Measurements from ENCODE around the gene SEPTIN10. TPM values are rescaled to one million over a fixed set of nuclear protein-coding genes. Genes with fewer than 3 reads are reported as not detected.
"Not testable (repeated sequence)": the region's sequence is repeated elsewhere in the genome, so short reads cannot be mapped to it uniquely, and the experiment has no call there.

Gene SEPTIN10
- polyA plus RNA-seq, 1 donor from 2014 or later = 0.71 TPM

- no peak overlapping the region for H3K27ac Mint-ChIP-seq
- no peak overlapping the region for H3K4me3 Mint-ChIP-seq
- H3K4me1 Mint-ChIP-seq = no peaks in the 10 kb centered on the region
- no peaks in the 10 kb centered on the region for H3K36me3 Mint-ChIP-seq
- no peaks in the 10 kb centered on the region for H3K27me3 Mint-ChIP-seq
- no peaks in the 10 kb centered on the region for H3K9me3 Mint-ChIP-seq
These were observed 19.4 kb downstream of the SEPTIN10 start for GRCh38 chr2:109594246-109594885.

- Mint-ChIP-seq H3K36me3 (no peaks in the 10 kb centered on the region), H3K9me3 (no peaks in the 10 kb centered on the region), H3K4me1 (no peaks in the 10 kb centered on the region), H3K27me3 (no peaks in the 10 kb centered on the region), H3K4me3 (no peak overlapping the region), H3K27ac (no peak overlapping the region)
These were observed 20.9 kb downstream of the SEPTIN10 start for GRCh38 chr2:109592905-109593304.

GRCh38 chr2:109591206-109591605 lies 22.6 kb downstream of the SEPTIN10 start:
- no peak overlapping the region for H3K4me3 Mint-ChIP-seq
- H3K27ac Mint-ChIP-seq = no peak overlapping the region
- H3K9me3 Mint-ChIP-seq = no peaks in the 10 kb centered on the region
- no peaks in the 10 kb centered on the region for H3K36me3 Mint-ChIP-seq
- no peaks in the 10 kb centered on the region for H3K27me3 Mint-ChIP-seq
- H3K4me1 Mint-ChIP-seq = no peaks in the 10 kb centered on the region

GRCh38 chr2:109586687-109587086 lies 27.1 kb downstream of the SEPTIN10 start:
- H3K4me3 Mint-ChIP-seq = no peak overlapping the region
- no peaks in the 10 kb centered on the region for H3K9me3 Mint-ChIP-seq
- no peak overlapping the region for H3K27ac Mint-ChIP-seq
- no peaks in the 10 kb centered on the region for H3K4me1 Mint-ChIP-seq
- peaks cover 2% of the 10 kb centered on the region for H3K36me3 Mint-ChIP-seq
- H3K27me3 Mint-ChIP-seq = peaks cover 2% of the 10 kb centered on the region

- no peak overlapping the region for H3K27ac Mint-ChIP-seq
- no peaks in the 10 kb centered on the region for H3K4me1 Mint-ChIP-seq
- H3K27me3 Mint-ChIP-seq = peaks cover 2% of the 10 kb centered on the region
- H3K9me3 Mint-ChIP-seq = peaks cover 0 to under 1% (median 0%) of the 10 kb centered on the region in 3 donors
- H3K36me3 Mint-ChIP-seq = peaks cover 3% of the 10 kb centered on the region
- no peak overlapping the region for H3K4me3 Mint-ChIP-seq
These were observed 30.6 kb downstream of the SEPTIN10 start for GRCh38 chr2:109582928-109583895.

GRCh38 chr2:109577630-109578029 lies 36.1 kb downstream of the SEPTIN10 start:
- H3K27ac Mint-ChIP-seq, H3K27me3 Mint-ChIP-seq: not testable (repeated sequence)

GRCh38 chr2:109575373-109575772 lies 38.4 kb downstream of the SEPTIN10 start:
- no peak overlapping the region for H3K4me3 Mint-ChIP-seq
- no peak overlapping the region for H3K27ac Mint-ChIP-seq
- peaks cover 6% of the 10 kb centered on the region for H3K27me3 Mint-ChIP-seq
- H3K4me1 Mint-ChIP-seq = no peaks in the 10 kb centered on the region
- peaks cover 0 to 3% (median 0%) of the 10 kb centered on the region in 3 donors for H3K9me3 Mint-ChIP-seq
- peaks cover 2% of the 10 kb centered on the region for H3K36me3 Mint-ChIP-seq

More at GRCh38 chr2:109577630-109578029, 36.1 kb downstream of the SEPTIN10 start:
- H3K36me3 Mint-ChIP-seq, H3K9me3 Mint-ChIP-seq, H3K4me3 Mint-ChIP-seq, H3K4me1 Mint-ChIP-seq: not testable (repeated sequence)

GRCh38 chr2:109563980-109564550 lies 49.7 kb downstream of the SEPTIN10 start:
- Mint-ChIP-seq H3K27me3 (no peaks in the 10 kb centered on the region), H3K36me3 (peaks cover 2% of the 10 kb centered on the region), H3K27ac (no peak overlapping the region), H3K4me1 (no peaks in the 10 kb centered on the region), H3K9me3 (no peaks in the 10 kb centered on the region), H3K4me3 (no peak overlapping the region)

- Mint-ChIP-seq H3K4me3 (no peak overlapping the region), H3K27ac (no peak overlapping the region), H3K9me3 (no peaks in the 10 kb centered on the region), H3K27me3 (no peaks in the 10 kb centered on the region), H3K4me1 (no peaks in the 10 kb centered on the region), H3K36me3 (peaks cover 2% of the 10 kb centered on the region)
These were observed 50.5 kb downstream of the SEPTIN10 start for GRCh38 chr2:109563288-109563687.

- H3K27me3 Mint-ChIP-seq = no peaks in the 10 kb centered on the region
- H3K27ac Mint-ChIP-seq = no peak overlapping the region
- no peaks in the 10 kb centered on the region for H3K9me3 Mint-ChIP-seq
- H3K36me3 Mint-ChIP-seq = peaks cover 2% of the 10 kb centered on the region
- H3K4me3 Mint-ChIP-seq = no peak overlapping the region
- no peaks in the 10 kb centered on the region for H3K4me1 Mint-ChIP-seq
These were observed 51.3 kb downstream of the SEPTIN10 start for GRCh38 chr2:109562421-109562820.

GRCh38 chr2:109560265-109560664 lies 53.5 kb downstream of the SEPTIN10 start:
- H3K27me3 Mint-ChIP-seq = peaks cover under 1% of the 10 kb centered on the region
- no peak overlapping the region for H3K4me3 Mint-ChIP-seq
- no peaks in the 10 kb centered on the region for H3K36me3 Mint-ChIP-seq
- no peak overlapping the region for H3K27ac Mint-ChIP-seq
- H3K4me1 Mint-ChIP-seq = no peaks in the 10 kb centered on the region
- no peaks in the 10 kb centered on the region for H3K9me3 Mint-ChIP-seq

GRCh38 chr2:109558076-109558882 lies 55.5 kb downstream of the SEPTIN10 start:
- H3K4me1 Mint-ChIP-seq = peaks cover 0 to 3% (median 0%) of the 10 kb centered on the region in 3 donors
- H3K4me3 Mint-ChIP-seq = no peak overlapping the region
- H3K36me3 Mint-ChIP-seq = no peaks in the 10 kb centered on the region

GRCh38 chr2:109557309-109557708 lies 56.5 kb downstream of the SEPTIN10 start:
- peaks cover 0 to 3% (median 0%) of the 10 kb centered on the region in 3 donors for H3K4me1 Mint-ChIP-seq
- H3K4me3 Mint-ChIP-seq = no peak overlapping the region
- H3K27ac Mint-ChIP-seq = no peak overlapping the region
- H3K27me3 Mint-ChIP-seq = peaks cover 4% of the 10 kb centered on the region
- H3K36me3 Mint-ChIP-seq = no peaks in the 10 kb centered on the region
- no peaks in the 10 kb centered on the region for H3K9me3 Mint-ChIP-seq

More at GRCh38 chr2:109558076-109558882, 55.5 kb downstream of the SEPTIN10 start:
- Mint-ChIP-seq H3K27me3 (peaks cover 2% of the 10 kb centered on the region), H3K27ac (no peak overlapping the region), H3K9me3 (no peaks in the 10 kb centered on the region)

GRCh38 chr2:109555346-109555900 lies 58.3 kb downstream of the SEPTIN10 start:
- no peaks in the 10 kb centered on the region for H3K9me3 Mint-ChIP-seq
- peaks cover 6% of the 10 kb centered on the region for H3K27me3 Mint-ChIP-seq
- no peak overlapping the region for H3K4me3 Mint-ChIP-seq
- peaks cover 0 to 3% (median 0%) of the 10 kb centered on the region in 3 donors for H3K4me1 Mint-ChIP-seq
- no peak overlapping the region for H3K27ac Mint-ChIP-seq
- no peaks in the 10 kb centered on the region for H3K36me3 Mint-ChIP-seq
